ENCODE data around the gene SIX3. TPM values are rescaled to one million over a fixed set of nuclear protein-coding genes. Genes with fewer than 3 reads are reported as not detected.

Gene SIX3
- polyA plus RNA-seq, 2 of the 4 experiments (the other 2 are of a cell fraction): 0.22 to 0.59 TPM

GRCh38 chr2:44933434-44933951 is 8.0 kb upstream of the SIX3 start:
- 88% methylated on average over 19 of the region's 19 CpGs for WGBS (ENCODE audit: missing lambda C conversion rate)
- FAIRE-seq (no peak), ATAC-seq (no peak), DNase-seq (ENCODE audit: low read depth in 1 of 2, low spot score in 1 of 2) (no peak)
- TF ChIP-seq HOXB13 (CRISPR knock-in tag; IDR thresholded peaks at IDR 0.05; ENCODE audit: low read depth): no peak
- TF ChIP-seq FOSB (CRISPR knock-in tag; IDR thresholded peaks at IDR 0.05): no peak
- no peak for TF ChIP-seq CHD4 (IDR thresholded peaks at IDR 0.05; ENCODE audit: borderline replicate concordance)
- TF ChIP-seq SMC3 (IDR thresholded peaks at IDR 0.05): no peak
- TF ChIP-seq MYC (IDR thresholded peaks at IDR 0.05; ENCODE audit: borderline replicate concordance, low read length): no peak
- TF ChIP-seq NR3C1 (IDR thresholded peaks at IDR 0.05): no peak
- no peak for TF ChIP-seq ZNF302 (CRISPR knock-in tag; IDR thresholded peaks at IDR 0.05)
- TF ChIP-seq RAD21 (conservative IDR thresholded peaks at IDR 0.05 in 1 of 2, IDR thresholded peaks at IDR 0.05 in 1 of 2): no peak
- H3K27ac ChIP-seq: no peak overlapping the region
- no peak overlapping the region for H3K4me2 ChIP-seq
- ChIA-PET POLR2A (no interaction called here), CTCF (interaction anchor here (1.4 kb wide), 2 partner anchors 9 to 17 kb away, joined by 3 read pairs; no protein-coding TSS in a partner anchor)
- peaks cover 9% of the 10 kb centered on the region; the same call in 2 of the 3 replicates for H3K4me1 ChIP-seq
- no peak overlapping the region for H3K4me3 ChIP-seq
- H3K9me3 ChIP-seq: no peaks in the 10 kb centered on the region

GRCh38 chr2:44934038-44934982 is 7.2 kb upstream of the SIX3 start:
- H3K27ac ChIP-seq: no peak overlapping the region
- H3K4me2 ChIP-seq: no peak overlapping the region
- TF ChIP-seq MAX (IDR thresholded peaks at IDR 0.05) (no peak), RNF2 (IDR thresholded peaks at IDR 0.05; ENCODE audit: borderline replicate concordance, low read depth) (no peak), PBX3 (IDR thresholded peaks at IDR 0.05) (no peak)
- no peak for DNase-seq (ENCODE audit: low read depth in 1 of 2, low spot score in 1 of 2)
- H3K9me3 ChIP-seq: no peaks in the 10 kb centered on the region
- ChIA-PET CTCF (interaction anchor here (1.4 to 5.0 kb wide), 2 partner anchors 18 to 21 kb away, joined by 3 to 33 read pairs; no protein-coding TSS in a partner anchor), POLR2A (no interaction called here)
- no peak for FAIRE-seq
- H3K4me3 ChIP-seq: no peak overlapping the region
- H3K4me1 ChIP-seq: peaks cover 9% of the 10 kb centered on the region; the same call in 2 of the 3 replicates
- 97% methylated on average over 57 of the region's 60 CpGs for WGBS (ENCODE audit: missing lambda C conversion rate)
- ATAC-seq: no peak

- WGBS (ENCODE audit: missing lambda C conversion rate): 92% methylated on average over 47 of the region's 48 CpGs
- DNase-seq (ENCODE audit: low read depth in 1 of 2, low spot score in 1 of 2) (no peak), FAIRE-seq (no peak), ATAC-seq (no peak)
- no peak overlapping the region for H3K4me3 ChIP-seq
- no peak overlapping the region for H3K27ac ChIP-seq
- peak; percentile 24 to 27; a peak in 1 of 4 replicates for TF ChIP-seq CEBPB (IDR thresholded peaks at IDR 0.05)
- no peak for TF ChIP-seq SMC3 (IDR thresholded peaks at IDR 0.05)
- H3K4me2 ChIP-seq: no peak overlapping the region
- ChIA-PET CTCF (interaction anchor here (5.0 kb wide), 1 partner anchor 20 kb away, joined by 33 read pairs; no protein-coding TSS in a partner anchor), POLR2A (no interaction called here)
- peaks cover 17% of the 10 kb centered on the region for H3K4me1 ChIP-seq
- no peaks in the 10 kb centered on the region for H3K9me3 ChIP-seq
Measured at GRCh38 chr2:44934983-44935728, 6.3 kb upstream of the SIX3 start.

GRCh38 chr2:44935729-44936098 is 5.8 kb upstream of the SIX3 start:
- FAIRE-seq (no peak), ATAC-seq (no peak), DNase-seq (ENCODE audit: low read depth in 1 of 2, low spot score in 1 of 2) (no peak)
- Histone ChIP-seq H3K4me2 (no peak overlapping the region), H3K27ac (no peak overlapping the region), H3K4me3 (no peak overlapping the region), H3K9me3 (no peaks in the 10 kb centered on the region), H3K4me1 (peaks cover 18% of the 10 kb centered on the region)
- ChIA-PET CTCF (interaction anchor here (1.4 to 5.0 kb wide), 2 partner anchors 20 to 892 kb away, joined by 3 to 33 read pairs; no protein-coding TSS in a partner anchor), POLR2A (no interaction called here)
- WGBS (ENCODE audit: missing lambda C conversion rate): 98% methylated on average over 12 of the region's 27 CpGs
- TF ChIP-seq FOSL2 (IDR thresholded peaks at IDR 0.05): no peak
- TF ChIP-seq FOSL2 (CRISPR knock-in tag; IDR thresholded peaks at IDR 0.05): no peak
- TF ChIP-seq ZSCAN20 (CRISPR knock-in tag; IDR thresholded peaks at IDR 0.05): no peak
- TF ChIP-seq RFX5 (IDR thresholded peaks at IDR 0.05): no peak
- no peak for TF ChIP-seq HMGXB4 (CRISPR knock-in tag; IDR thresholded peaks at IDR 0.05; ENCODE audit: borderline replicate concordance)
- TF ChIP-seq JUNB (IDR thresholded peaks at IDR 0.05): no peak
- TF ChIP-seq MAX (IDR thresholded peaks at IDR 0.05): no peak
- TF ChIP-seq CTCF (IDR thresholded peaks at IDR 0.05): no peak
- TF ChIP-seq RCOR1 (IDR thresholded peaks at IDR 0.05; ENCODE audit: low read depth, low read length): no peak
- no peak for TF ChIP-seq HOXA7 (CRISPR knock-in tag; IDR thresholded peaks at IDR 0.05)
- TF ChIP-seq FOSB (CRISPR knock-in tag; IDR thresholded peaks at IDR 0.05): no peak
- no peak for TF ChIP-seq NR3C1 (IDR thresholded peaks at IDR 0.05)
